Keratinocyte (primary cell): ENCODE measurements around the gene SLIT3.

Experiments
- CTCF ChIP-seq, 3 experiments: IDR thresholded peaks in 1 of 3; conservative IDR thresholded peaks in 1 of 3; optimal IDR thresholded peaks in 1 of 3; 2 replicates in 2 of 3; 3 replicates in 1 of 3; pipeline versions ENCODE3 to v1.5.1; 2011; ENCODE audit warnings: low read length in 3 of 3, mild to moderate bottlenecking in 3 of 3, moderate library complexity in 2 of 3, control low read depth in 1 of 3, inconsistent platforms in 1 of 3; ENCODE audit not compliant: insufficient read depth in 2 of 3; ENCODE audit errors: extremely low read depth in 1 of 3
- EZH2 ChIP-seq: IDR thresholded peaks from one replicate; pipeline ENCODE4 v1.6.1; 2012; ENCODE audit warnings: inconsistent platforms, mild to moderate bottlenecking, low read length, moderate library complexity

GRCh38 chr5:169161022-169161680 is 139.8 kb downstream of the SLIT3 start:
- TF ChIP-seq CTCF (optimal IDR thresholded peaks at IDR 0.05 in 1 of 3, IDR thresholded peaks at IDR 0.05 in 1 of 3, conservative IDR thresholded peaks at IDR 0.05 in 1 of 3; ENCODE audit: extremely low read depth in 1 of 3, insufficient read depth in 2 of 3, low read length in 3 of 3) (no peak), EZH2 (no peak)
